ENCODE data around the gene VIPR2.
"Not testable (repeated sequence)": the region's sequence is repeated elsewhere in the genome, so short reads cannot be mapped to it uniquely, and the experiment has no call there.

The VIPR2 gene, protein sequence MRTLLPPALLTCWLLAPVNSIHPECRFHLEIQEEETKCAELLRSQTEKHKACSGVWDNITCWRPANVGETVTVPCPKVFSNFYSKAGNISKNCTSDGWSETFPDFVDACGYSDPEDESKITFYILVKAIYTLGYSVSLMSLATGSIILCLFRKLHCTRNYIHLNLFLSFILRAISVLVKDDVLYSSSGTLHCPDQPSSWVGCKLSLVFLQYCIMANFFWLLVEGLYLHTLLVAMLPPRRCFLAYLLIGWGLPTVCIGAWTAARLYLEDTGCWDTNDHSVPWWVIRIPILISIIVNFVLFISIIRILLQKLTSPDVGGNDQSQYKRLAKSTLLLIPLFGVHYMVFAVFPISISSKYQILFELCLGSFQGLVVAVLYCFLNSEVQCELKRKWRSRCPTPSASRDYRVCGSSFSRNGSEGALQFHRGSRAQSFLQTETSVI

GRCh38 chr7:159144758-159145489 lies at the start of gene VIPR2:
TSS of gene VIPR2 (minus strand) at chr7:159144867. CDS start at chr7:159144771, 96 bp downstream.
- DNase-seq = no peak

GRCh38 chr7:159193543-159194090 lies 49.0 kb upstream of the VIPR2 start:
- DNase-seq = no peak

GRCh38 chr7:159192725-159193453 lies 48.2 kb upstream of the VIPR2 start:
- DNase-seq = no peak

GRCh38 chr7:159192013-159192412 lies 47.3 kb upstream of the VIPR2 start:
- DNase-seq = no peak

DNA sequence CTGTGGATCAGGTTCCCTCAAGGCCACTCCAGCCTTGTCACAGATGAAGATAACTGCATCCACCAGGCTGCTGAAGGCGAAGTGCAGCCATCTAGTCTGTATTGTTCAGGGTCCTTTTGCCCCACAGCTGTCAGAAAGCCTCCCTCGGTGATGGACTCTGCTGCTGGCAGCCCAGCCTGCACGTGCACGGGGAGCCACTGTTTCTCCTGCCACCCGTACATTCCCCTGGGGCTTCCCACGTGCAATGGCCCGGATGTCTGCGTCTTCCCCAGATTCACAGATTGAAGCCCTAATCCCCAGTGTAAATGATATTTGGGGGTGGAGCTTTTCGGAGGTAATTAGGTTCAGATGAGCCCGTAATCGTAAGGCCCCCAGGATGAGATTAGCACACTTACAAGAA lies 46.6 kb upstream of the VIPR2 start:
- no peak for DNase-seq

GRCh38 chr7:159188011-159188410 lies 43.3 kb upstream of the VIPR2 start:
- no peak for DNase-seq

GRCh38 chr7:159179241-159179640 lies 34.6 kb upstream of the VIPR2 start:
- DNase-seq = no peak

GRCh38 chr7:159177284-159177953 lies 32.8 kb upstream of the VIPR2 start:
- DNase-seq = no peak

DNA sequence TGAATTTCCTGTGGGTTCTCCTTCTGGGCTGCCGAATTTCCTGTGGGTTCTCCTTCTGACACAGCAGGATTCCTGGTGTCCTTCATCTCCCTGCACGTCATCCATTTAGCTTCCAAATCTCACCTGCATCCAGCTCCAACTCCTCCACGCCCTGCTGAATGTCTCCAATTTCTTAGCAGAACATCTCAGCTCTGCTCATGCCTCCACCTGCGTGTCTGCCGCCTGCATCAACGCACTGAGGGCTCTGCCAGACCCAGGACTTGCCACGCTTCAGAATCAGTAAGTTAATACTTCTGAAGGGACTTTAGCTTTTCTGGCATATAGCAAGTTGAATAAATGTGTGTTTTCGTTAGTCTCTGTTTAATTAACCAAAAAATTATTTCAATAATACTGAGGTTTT lies 31.1 kb upstream of the VIPR2 start:
- DNase-seq = no peak

DNA sequence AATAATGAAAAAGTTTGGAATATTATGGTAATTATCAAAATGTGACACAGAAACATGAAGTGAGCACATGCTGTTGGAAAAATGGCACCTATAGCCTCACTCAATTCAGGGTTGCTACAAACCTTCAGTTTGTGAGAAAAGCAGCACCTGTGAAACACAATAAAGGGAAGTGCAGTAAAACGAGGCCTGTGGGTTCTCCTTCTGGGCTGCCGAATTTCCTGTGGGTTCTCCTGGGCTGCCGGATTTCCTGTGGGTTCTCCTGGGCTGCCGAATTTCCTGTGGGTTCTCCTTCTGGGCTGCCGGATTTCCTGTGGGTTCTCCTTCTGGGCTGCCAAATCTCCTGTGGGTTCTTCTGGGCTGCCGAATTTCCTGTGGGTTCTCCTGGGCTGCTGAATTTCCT lies 30.4 kb upstream of the VIPR2 start:
- not testable (repeated sequence) for DNase-seq

- no peak for DNase-seq
Measured at GRCh38 chr7:159172400-159172799, 27.7 kb upstream of the VIPR2 start.

DNA sequence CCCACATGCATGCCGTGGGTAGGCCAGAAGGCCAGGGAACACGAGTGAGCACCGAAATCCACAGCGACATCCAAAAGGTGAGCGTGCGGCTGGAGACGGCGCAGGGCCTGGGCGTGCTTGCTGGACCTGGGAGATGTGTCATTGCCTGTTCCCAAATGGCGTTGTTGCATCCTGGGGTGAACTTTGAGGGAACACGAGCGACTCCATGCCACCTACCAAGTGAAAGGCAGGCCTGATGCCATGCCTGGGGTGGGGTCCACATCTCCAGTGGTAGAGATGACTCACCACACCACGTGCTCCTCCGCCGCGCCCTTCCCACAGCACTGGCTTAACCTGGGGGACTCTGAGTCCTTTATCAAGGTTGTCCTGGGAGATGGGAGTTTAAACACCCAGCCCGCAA lies 24.7 kb upstream of the VIPR2 start:
- DNase-seq = no peak

DNA sequence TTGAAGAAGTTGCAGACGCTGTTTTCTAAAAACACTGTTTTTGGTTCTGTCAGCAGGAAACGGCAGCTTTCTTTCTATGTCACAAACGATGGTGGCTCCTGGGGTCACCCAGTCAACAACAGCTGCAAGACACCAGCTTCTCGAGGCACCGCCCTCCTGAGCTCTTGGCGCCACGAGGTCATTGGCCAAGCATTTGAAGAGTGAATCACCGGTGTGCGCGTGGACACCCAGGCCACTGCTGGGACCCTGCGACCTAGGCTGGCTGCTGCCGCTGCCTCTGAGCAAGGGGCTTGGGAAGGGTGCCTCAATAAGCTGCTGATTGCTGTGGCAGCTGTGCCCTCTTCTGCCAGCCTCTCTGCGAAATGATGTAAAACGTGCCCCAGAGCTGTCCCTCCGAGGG lies 22.5 kb upstream of the VIPR2 start:
- DNase-seq = no peak

DNA sequence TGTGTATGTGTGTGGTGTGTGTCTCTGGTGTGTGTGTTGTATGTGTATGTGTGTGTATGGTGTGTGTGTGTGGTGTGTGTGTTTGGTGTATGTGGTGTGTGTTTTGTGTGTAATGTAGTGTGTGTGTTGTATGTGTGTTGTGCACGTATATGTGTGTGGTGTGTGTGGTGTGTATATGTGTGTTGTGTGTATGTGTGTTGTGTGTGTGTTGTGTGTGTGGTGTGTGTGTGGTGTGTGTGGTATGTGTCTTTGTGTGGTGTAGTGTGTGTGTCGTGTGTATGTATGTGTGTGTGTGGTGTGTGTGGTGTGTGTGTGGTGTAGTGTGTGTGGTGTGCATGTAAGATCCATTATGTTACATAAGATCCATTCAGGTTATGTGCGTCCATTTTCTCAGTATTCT lies 21.9 kb upstream of the VIPR2 start:
- DNase-seq = no peak

DNA sequence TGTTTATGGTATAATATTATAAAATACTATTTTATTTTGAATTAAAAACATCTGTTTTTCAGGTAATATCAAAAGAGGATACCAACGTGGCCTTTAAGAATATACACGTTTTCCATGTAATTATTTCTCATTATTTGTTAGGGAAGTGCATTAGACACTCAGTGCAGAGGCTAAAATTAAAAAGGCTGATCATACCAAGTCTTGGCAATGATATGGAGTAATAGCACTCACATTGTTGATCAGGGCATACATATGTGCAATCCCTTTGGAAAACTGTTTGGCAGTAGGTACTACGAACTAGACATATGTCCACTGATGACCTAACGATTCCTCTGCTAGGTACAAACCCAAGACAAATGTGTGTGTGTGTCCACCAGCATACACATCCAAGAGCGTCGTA lies 20.7 kb upstream of the VIPR2 start:
- DNase-seq = no peak

- DNase-seq = not testable (repeated sequence)
Measured at GRCh38 chr7:159163703-159164301, 19.1 kb upstream of the VIPR2 start.

DNA sequence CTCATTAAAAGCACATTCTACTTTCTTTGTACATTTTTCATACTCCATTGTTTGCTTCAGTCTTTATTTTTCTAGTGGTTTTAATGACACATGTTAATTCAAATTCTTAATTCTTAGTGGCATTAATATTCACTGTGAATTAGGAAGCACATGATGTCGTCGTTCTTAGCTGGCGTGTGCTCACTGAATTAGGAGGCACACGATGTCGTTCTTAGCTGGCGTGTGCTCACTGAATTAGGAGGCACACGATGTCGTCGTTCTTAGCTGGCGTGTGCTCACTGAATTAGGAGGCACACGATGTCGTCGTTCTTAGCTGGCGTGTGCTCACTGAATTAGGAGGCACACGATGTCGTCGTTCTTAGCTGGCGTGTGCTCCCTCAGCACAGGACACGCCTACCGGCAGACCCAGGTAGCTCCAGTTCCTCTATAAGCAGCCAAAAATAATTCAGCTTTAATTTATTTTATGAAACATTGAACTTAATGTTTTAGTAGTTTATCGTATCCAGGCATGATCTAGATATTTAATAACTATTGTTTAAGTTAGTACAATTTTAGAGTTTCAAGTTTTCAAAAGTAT lies 17.5 kb upstream of the VIPR2 start:
- DNase-seq = not testable (repeated sequence)

- DNase-seq = no peak
Measured at GRCh38 chr7:159160450-159160849, 15.8 kb upstream of the VIPR2 start.

DNA sequence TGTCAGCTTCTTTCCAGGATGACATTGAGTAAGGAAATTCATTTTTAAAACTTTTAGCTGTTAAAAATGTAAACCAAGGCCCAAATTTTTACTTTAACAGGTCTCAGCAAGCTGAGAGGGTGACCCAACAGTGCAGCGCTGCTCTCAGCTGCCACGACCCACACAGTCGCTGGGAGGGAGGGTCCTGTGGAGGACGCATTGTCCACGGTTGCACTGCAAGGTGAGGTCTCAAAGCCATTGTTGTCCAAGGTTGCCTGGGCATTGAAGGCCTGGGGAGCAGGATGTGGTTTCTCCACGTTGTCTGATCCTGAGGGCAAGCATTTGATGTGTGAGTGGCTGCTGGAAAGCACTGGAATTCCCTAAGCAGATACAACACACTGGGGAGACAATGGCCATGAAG lies 15.1 kb upstream of the VIPR2 start:
- DNase-seq = no peak

- no peak for DNase-seq
Measured at GRCh38 chr7:159158888-159159405, 14.3 kb upstream of the VIPR2 start.

GRCh38 chr7:159158125-159158887 lies 13.6 kb upstream of the VIPR2 start:
- DNase-seq = no peak

Data from NCI-H1092 treated with DMSO at 0.1 percent for 48 hours (cell line).